ENCODE results near the gene SNRNP200.

SNRNP200 gene

GRCh38 chr2:96233880-96234316 lies 71.4 kb downstream of the SNRNP200 start:
- DNase-seq (ENCODE audit: low read depth) = no peak
- H3K4me3 ChIP-seq (ENCODE audit: low read depth, low read length) = no peak overlapping the region

DNA sequence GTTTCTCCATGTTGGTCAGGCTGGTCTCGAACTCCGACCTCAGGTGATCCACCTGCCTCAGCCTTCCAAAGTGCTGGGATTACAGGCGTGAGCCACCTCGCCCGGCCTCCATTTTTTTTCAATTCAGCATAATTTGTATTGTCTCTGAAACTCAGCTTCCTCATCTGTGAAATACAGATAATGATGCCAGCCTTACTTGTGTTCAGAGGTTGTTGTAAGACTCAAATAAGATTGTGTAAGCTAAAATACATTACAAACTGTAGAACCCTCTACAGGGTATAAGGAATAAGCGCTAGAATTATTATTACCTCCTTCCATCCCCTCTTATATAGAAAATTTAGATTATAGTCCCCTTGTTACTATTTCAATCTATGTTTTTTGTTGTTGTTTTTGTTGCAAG lies 71.9 kb downstream of the SNRNP200 start:
- no peak overlapping the region for H3K4me3 ChIP-seq (ENCODE audit: low read depth, low read length)
- DNase-seq (ENCODE audit: low read depth) = no peak

GRCh38 chr2:96231316-96231715 lies 74.0 kb downstream of the SNRNP200 start:
- H3K4me3 ChIP-seq (ENCODE audit: low read depth, low read length) = no peak overlapping the region
- DNase-seq (ENCODE audit: low read depth) = no peak

DNA sequence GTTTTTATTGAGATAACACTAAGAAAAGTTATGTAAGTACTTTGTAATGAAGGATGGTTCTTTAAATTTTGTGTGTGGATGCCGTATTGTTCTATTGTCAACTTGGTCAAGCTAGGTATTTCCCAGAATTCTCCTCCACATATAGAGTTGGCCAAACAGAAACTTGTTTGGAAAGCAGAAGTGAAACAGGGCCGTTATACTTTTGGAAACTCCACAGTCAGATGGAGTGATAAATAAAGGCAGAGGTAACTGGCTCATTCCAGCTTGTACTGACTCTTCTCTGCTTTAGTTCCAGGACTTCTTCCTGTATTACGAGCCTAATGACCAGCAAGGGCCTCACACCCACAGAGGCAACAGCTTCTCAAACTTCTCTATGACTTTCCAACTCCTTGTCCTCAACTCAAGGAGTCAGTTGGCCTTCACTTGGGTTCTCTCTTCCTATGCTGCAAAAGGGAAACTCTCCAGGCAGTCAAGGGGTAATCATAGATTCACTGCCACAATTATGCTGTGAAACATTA lies 80.3 kb downstream of the SNRNP200 start:
- no peak for DNase-seq (ENCODE audit: low read depth)

More for the DNA sequence above, 80.3 kb downstream of the SNRNP200 start:
- no peak overlapping the region for H3K4me3 ChIP-seq (ENCODE audit: low read depth, low read length)

All from skeletal muscle cell (primary cell).